ENCODE results near the gene NME3.

The NME3 gene

DNA sequence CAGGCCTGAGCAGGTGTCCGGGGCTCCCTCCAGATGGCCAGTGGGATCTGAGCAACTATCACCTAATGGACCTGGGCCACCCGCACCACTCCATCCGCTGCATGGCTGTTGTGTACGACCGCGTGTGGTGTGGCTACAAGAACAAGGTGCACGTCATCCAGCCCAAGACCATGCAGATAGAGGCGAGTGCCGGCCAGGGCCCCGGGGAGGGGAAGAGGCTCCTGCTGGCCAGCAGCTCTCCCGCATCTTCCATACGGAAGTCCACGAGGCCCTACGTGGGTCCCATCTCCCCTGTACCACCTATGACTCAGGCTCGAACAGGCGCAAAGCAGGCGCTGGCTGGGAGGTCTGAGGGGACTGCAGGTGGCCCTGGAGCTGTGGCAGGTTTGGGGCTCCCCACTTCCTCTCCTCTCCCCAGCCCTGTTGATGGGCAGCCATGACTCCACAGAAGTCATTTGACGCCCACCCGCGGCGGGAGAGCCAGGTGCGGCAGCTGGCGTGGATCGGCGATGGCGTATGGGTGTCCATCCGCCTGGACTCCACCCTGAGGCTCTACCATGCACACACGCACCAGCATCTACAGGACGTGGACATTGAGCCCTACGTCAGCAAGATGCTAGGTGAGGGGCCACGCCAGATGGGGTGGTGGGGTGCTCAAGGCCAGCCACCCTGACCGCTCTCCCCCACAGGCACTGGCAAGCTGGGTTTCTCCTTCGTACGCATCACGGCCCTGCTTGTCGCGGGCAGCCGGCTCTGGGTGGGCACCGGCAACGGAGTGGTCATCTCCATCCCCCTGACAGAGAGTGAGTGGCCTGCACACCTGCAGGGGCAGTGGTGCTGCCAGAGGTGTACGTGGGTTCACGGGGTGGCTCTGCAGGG is 4.0 kb downstream of the NME3 start:
- DNase-seq, result no peak

DNA sequence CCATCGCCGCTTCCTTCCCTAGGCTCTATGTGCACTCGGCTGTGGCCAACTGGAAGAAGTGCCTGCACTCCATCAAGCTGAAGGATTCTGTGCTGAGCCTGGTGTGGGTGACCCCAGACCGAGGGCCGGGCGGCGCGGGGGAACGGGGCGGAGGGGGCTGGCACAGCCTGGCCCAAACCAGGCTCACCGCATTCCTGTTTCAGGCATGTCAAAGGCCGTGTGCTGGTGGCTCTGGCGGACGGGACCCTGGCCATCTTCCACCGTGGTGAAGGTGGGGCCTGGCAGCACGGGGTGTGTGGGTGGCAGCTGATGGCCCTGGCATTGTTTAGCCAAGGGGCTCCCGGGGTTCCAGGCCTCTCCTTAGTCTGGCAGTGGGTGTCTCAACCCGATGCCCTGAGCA is 4.6 kb downstream of the NME3 start:
- no peak for DNase-seq

DNA sequence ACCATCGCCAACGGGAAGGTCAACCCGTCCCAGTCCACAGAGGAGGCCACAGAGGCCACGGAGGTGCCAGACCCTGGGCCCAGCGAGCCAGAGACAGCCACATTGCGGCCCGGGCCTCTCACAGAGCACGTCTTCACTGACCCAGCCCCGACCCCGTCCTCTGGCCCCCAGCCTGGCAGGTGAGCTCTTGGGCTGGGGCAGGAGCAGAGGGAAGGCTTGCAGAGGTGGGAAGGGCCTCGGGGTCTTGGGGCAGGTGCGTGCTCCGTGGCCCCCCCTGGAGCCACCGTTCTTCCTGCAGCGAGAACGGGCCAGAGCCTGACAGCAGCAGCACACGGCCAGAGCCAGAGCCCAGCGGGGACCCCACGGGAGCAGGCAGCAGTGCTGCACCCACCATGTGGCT is 5.1 kb downstream of the NME3 start:
- no peak for DNase-seq

DNA sequence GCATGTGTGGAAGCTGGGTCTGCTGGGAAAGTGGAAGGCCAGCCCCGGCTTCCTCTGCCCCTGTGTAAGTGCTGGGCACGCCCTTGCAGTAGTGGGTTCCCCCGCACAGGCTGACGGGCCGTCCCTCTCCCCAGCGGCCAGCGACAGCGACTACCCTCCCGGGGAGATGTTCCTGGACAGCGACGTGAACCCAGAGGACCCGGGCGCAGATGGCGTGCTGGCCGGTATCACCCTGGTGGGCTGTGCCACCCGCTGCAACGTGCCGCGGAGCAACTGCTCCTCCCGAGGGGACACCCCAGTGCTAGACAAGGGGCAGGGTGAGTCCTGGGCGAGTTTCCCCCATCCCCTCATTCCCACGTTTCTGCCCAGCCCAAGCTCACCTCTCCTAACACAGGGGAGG is 5.5 kb downstream of the NME3 start:
- no peak for DNase-seq

DNA sequence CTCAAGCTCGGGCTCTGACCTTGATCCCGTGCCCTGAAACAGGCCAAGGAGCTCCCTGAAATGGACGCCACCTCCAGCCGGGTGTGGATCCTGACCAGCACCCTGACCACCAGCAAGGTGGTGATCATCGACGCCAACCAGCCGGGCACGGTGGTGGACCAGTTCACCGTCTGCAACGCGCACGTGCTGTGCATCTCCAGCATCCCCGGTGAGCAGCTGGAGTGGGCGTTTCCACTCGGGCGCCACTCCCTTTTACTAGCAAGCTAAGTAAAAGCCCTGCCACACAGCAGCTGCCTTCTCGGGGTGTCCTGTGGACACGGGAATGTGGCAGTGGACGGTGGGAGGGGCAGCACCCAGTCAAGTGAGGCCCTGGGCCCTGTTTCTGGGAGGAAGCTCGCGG is 6.4 kb downstream of the NME3 start:
- no peak for DNase-seq

DNA sequence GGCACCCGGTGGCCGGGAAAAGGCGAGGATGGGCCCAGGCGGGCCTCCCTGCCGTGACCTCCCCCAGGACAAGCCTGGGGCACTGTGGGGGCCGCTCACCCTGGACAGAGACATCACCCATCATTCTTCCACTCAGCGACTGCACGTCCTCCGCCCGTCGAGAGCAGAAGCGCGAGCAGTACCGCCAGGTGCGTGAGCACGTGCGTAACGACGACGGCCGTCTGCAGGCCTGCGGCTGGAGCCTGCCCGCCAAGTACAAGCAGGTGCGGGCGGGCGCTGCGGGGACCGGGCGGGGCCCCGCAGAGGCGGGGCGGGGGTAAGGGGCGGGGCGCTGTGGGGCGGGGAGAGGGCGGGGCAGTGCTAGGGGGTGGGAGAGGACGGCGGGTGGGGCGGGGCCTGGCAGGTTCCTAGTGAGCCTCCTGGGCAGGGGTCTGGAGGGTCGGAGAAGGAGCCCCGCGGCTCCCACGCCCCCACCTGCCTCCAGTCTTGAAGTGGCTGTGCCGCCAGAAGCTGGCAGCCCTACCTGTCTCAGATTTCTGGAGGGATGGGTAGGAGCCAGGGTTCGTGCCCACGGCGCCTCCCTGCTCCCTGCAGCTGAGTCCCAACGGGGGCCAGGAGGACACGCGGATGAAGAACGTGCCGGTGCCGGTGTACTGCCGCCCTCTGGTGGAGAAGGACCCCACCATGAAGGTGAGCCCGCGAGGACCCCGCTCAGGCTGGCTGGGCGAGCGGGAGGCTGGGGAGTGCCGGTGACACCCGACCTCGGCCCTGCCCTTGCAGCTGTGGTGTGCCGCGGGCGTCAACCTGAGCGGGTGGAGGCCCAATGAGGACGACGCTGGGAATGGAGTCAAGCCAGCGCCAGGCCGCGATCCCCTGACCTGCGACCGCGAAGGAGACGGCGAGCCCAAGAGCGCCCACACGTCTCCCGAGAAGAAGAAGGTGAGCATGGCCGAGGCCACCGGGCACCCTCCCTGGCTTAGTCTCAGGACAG is 7.5 kb downstream of the NME3 start:
- peak; percentile 68 for DNase-seq

DNA sequence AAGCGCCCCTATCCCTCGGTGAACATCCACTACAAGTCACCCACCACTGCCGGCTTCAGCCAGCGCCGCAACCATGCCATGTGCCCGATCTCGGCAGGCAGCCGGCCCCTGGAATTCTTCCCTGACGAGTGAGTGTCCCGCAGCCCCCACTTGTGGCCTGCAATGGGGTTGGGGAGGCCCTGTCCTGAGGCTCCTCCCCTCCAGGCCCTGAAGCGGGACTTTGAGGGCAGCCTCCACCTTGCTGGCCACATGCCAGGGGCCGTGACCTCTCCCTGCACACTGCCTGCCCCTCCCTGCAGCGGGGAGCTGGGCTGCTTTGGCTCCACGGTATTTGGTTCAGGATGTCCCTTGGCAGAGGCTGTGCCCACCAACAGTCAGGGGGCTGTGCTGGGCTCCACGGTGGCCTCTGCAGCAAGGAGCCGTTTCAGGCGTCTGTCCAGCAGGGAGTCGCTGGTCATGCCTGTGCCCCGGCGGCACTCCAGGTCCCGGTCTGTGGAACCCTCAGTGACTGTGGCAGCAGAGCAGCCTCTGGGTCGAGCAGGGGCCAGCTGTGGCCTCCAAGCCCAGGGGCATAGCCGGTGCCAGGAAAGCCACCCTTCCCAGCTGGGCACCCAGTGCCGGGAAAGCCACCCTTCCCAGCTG is 8.3 kb downstream of the NME3 start:
- DNase-seq, result peak; percentile 22

DNA sequence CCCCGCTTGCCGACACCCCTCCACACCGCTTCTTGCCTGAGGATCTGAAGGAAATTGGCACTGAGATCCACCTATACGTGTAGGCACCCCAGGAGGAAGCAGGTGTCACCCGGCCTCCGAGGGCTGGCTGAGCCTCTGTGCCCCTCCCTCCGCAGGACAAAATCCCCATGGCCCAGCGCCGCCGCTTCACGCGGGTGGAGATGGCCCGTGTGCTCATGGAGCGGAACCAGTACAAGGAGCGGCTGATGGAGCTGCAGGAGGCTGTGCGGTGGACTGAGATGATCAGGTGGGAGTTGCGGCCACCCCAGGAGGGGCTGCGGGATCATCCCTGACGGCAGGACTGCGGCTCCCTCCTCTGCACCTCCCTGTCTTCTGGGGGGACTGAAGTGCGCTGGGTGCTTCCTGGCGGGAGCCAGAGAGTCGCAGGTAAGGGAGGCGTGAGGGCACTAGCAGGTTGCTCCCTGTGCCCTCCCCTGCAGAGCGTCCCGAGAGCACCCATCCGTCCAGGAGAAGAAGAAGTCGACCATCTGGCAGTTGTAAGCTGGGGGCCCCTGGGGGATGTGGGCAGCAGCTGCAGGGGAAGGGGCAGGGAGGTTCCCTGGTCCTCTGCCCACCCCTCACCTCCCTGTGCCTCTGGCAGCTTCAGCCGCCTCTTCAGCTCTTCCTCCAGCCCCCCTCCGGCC is 9.0 kb downstream of the NME3 start:
- no peak for DNase-seq

DNA sequence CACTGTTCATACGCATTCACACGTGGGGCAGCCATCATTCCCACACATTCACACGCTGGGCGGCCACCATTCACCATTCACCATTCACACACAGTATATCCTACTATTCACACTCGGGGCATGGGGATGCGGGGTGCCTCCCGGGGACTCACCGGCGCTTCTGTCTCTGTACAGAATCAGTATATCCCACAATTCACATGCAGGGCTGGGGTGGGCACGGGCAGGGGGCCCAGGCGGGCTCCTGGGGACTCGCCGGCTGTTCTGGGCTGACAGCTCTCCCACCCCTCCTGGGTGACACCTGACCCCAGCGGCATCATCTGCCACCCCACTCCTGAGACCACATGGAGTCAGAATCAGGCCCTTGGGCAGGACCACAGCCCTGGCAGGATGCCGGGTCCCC is 9.6 kb downstream of the NME3 start:
- no peak for DNase-seq

DNA sequence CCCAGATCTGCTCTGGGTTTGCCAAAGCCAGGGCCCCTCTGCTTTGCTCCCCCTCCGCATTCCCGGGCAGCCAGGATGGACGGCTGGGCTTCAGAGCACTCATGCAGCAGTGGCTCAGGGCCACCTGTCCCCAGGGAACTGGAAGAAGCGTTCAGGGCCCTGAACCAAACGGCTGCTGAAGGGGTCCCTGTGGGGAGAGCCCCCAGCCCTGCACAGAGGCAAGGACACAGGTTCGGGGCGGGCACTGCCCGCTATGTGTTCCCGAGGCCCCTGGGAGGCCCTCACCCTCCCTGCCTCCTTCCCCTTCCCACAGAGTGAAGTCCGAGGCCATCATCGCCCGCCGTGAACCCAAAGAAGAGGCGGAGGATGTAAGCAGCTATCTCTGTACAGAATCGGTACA is 10.4 kb downstream of the NME3 start:
- DNase-seq, result no peak

DNA sequence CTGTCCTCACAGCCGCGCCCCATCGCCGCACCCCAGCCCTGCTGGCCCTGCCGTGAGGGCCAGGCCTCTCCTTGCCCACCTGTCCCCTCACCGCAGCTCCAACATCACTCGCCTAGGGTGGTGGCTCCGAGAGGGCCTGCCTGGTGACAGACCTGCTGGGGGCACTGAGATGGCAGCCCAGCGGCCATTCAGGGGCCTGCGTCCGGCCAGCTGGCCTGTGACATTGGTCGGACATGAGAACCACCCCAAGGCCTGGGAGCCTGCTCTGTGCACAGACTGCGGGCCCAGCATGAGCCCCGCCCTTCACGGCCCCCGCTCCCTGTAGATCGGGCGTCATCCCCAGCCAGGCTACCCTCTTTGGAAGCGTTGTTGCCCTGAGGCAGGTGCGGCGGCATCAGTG is 11.8 kb downstream of the NME3 start:
- no peak for DNase-seq

DNA sequence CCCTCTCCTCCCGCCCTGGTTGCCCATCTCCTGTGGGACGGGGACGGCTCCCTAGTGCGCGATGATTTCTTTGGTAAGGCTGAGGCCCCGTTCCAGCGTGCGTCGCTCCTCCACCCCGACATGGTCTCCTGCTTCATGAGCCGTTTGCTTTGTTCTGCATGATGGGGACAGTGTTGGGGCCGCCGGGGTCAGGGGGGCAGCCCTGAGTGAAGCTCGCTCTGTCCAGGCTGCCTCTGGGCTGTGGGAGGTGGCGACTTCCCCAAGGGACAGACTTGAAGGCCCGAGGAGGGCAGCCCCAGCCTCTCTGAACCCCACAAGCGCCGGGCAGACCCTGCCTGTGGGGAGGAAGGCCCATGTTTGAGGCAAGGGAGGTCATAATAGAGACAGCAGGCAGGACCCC is 12.4 kb downstream of the NME3 start:
- DNase-seq, result no peak

DNA sequence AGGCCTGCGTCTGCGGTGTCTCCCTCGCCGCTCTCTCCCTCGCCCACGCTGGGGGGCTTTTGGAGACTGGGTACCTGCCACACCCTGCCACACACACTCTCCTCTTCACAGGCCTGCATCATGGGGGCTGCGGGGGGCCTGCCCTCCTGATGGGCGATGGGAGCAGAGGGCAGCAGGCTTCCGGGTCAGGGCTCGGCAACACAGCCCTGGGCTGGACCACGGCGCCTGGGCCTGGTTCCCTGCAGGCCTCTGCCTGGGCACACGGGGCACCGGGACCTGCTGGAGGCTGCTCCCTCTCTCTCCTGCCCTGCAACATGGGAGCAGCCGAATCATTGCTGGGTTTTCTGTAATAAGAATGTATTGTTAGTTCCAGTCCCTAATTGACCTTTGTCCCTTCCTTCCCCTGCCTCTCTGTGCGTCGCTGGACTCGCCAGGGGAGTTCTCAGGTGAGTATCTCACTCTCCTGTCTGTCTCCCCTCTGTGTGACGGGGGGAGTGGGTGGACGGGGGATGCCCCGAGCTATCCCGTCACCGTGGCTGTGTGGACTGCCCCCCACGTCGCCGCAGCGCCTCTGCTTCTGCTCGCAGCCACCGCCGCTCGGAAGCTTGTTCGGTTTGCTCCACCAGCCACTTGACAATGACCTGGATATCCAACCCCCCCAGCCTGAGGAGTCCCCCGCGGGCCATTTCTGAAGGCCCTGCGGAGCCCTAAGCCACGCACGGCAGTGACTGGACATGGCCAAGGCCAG is 13.5 kb downstream of the NME3 start:
- no peak for DNase-seq

DNA sequence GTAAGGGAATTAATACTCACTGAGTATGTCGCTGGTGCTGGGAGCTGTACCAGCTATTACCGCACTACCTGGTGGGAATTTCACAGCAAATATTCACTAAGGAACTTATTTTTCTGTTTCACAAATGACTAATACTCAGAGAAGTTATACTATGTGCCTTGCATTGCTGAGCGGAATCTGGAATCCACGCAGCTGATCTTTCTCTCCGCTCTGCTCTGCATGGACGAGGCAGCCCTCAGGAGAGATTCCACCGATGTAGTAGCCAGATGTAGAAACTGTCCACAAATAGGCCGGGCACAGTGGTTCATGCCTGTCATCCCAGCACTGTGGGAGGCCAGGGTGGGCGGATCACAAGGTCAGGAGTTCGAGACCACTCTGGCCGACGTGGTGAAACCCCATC is 17.1 kb downstream of the NME3 start:
- DNase-seq, result no peak

DNA sequence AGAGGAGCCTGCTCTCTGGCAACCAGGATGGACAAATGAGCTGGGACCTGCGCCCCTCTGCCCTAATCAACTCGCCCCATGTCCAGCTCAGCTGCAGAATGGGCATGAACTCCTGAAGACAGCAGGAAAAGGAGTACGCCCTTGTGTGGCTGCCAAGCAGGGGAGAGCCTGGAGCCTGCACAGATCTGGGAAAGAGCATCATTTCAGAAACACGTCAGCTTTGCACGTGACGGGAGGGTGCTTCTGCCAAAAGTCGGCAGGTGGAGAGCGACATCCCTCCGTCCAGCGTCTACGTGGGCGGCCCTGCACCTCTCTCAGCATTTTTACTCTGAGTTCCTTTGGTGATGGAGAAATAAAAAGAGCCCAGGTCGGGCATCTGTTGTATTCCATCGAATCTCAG is 18.5 kb downstream of the NME3 start:
- DNase-seq, result no peak

DNA sequence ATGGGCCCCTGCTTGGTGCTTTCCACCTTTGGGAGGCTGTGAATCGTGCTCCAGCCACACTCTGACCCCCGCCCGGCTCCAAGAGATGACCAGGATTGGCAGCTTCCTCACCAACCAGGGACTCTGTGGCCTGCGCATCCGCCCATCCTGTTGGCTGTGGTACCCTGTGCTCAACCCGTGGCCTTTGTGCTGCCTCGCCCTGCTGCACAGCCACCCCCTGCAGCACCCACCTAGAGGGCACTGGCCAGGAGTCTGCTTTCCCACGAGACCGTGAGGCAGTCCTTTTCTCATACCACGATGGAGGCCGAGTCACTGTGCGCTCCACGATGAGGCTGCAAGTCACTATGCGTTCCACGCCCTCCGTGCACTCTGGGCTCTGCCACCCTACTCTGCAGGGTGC is 19.4 kb downstream of the NME3 start:
- no peak for DNase-seq

DNA sequence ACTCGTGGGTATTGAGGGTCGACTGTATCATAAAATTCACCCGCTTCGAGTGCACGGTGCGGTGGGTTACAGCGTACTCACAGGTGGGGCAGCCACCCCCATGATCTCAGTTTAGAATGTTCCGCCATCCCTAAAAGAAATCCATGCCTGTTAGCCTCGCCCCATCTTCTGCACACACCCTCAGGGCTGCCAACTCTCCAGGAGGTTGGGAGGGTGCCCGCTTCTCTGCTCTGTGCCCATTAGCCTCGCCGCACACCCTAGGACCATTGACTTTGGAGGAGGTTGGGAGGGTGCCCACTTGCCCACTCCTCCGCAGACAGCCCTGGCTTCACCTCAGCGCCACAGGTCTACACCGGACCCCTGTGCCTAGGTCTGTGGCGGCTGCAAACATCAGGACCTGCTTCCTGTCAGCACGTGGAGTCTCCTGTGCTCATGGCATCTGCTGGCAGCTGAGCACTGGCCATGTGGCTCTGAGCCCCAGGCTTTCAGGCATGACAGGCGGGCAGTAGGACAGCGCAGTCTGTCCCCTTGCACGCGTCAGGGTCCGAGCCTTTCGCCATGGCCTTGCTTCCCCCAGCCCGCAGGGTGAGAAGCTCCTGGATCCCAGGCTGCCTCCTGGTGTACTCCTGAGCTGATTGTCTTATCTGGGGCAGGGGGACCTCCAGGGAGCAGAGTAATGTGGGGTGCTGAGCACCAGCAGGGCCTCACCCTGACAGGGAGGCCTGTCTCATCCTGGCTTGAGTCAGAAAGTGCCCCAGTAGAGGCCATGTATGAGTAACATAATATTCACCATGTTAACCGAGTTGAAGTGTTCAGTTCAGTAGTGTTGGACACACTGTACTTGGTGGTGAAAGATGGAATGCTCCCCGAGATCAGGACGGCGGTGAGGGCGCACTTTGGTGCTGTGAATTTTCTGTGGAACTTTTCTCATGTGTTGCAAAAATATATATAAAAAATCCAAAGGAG is 21.9 kb downstream of the NME3 start:
- no peak for DNase-seq

DNA sequence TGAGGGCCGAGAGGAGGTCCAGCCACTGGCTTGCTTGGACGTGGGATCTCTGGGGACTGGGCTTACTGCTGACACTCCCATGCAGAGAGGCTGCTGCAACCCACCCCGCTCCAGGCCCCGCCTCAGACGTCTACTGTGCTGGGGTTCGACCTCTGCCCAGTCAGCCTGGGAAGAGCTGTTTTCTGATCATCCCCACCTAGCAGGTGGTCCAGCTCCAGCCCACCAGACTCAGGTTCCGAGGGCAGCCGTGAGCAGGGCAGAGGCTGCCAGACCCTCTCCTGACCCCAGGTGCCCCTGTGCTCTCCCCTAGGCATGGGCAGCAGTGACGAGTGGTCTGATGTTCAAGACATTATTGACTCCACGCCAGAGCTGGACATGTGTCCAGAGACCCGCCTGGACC is 23.4 kb downstream of the NME3 start:
- DNase-seq, result no peak

DNA sequence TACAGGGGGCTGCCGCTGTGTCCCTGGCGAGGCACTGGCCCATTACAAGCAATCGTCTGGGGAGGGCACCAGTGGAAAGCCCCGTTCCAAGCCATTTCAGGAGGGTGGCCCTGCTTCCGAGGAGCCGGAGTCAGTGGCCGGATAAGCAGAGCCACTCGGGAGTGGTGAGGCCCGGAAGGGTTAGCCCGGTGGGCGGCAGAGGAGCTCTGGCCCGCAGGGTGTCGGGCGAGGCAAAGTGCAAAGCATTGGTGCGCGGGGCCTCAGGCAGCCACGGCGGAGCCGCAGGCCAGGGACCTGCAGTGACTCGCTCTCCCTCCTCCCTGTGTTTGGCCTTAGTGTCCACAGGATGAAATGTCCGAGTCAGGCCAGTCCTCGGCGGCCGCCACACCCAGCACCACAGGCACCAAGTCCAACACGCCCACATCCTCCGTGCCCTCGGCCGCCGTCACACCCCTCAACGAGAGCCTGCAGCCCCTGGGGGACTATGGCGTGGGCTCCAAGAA is 24.6 kb downstream of the NME3 start:
- no peak for DNase-seq

DNA sequence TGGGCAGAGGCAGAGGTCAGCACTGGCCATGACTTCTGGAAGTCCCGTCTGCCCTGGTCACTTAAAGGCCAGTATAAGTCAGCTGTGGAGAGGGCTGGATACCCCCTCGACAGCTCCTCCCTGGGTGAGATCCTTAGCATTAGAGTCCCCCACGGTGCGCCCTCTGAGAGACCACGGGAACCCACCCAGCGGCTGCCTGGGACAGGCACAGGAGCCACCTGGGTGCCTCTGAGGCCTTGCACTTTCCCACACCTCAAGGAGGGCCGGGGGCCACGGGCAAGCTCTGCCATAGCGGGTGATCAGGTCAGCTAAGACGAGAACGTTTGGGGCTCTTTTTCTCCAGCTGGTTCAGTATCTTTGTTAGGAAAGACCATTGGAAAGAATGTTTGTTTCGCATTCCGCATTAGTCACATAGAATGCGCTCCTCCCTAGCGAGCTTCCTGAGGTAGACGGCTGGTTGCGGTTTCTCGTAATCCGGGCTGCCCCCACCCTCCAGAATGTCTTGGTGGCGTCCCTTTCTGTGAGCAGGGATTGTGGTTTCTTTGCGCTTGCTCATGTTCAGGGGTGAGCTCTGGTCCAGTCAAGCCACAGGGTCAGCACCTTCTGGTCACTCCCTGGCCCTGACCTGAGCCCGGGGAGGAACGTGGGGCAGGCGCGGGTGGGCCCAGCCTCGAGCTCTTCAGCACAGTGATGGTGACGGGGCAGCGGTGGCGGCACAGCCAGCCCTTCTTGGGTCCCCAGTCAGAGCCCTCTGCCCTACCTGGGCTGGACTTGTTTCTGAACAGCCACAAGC is 25.2 kb downstream of the NME3 start:
- no peak for DNase-seq
